RWPE1 (cell line): ENCODE data around the gene CDKAL1.

ENCODE experiments used
- CTCF ChIA-PET: fragments of 350-600 bp; sonication (Branson Sonifier 250); formaldehyde crosslinking; extraction: SDS; loops from one replicate; lab custom pipeline; 2021; lab: Yijun Ruan, JAX
- POLR2A ChIA-PET: fragments of 400-600 bp; formaldehyde crosslinking; extraction: SDS; loops from one replicate; lab custom pipeline; 2020; ENCODE audit warnings: antibody characterized with exemption; ENCODE audit not compliant: low non-redundant PET; lab: Yijun Ruan, JAX
- DNase-seq: peaks from one replicate; pipeline ENCODE4 v3.0.0; 2012; ENCODE audit warnings: low spot score
- H3K27ac ChIP-seq: fragments of 450-650 bp; 2 replicates; pipeline ENCODE4 v1.5.1; 2017
- CTCF ChIP-seq: fragments of 450-650 bp; conservative IDR thresholded peaks from 2 replicates; pipeline ENCODE4 v1.5.1; 2017; ENCODE audit warnings: low read depth, mild to moderate bottlenecking

Gene CDKAL1

GRCh38 chr6:21151530-21151929 is 617.3 kb downstream of the CDKAL1 start:
- no peak for DNase-seq
- ChIA-PET POLR2A (no interaction called here), CTCF (no interaction called here)
- H3K27ac ChIP-seq, result no peak overlapping the region
- no peak for TF ChIP-seq CTCF

GRCh38 chr6:21157186-21157929 is 623.1 kb downstream of the CDKAL1 start:
- no peak for DNase-seq
- POLR2A ChIA-PET, result no interaction called here
- no peak for TF ChIP-seq CTCF
- H3K27ac ChIP-seq, result no peak overlapping the region
- CTCF ChIA-PET, result interaction anchor here (0.6 kb wide), 1 partner anchor 953 kb away, joined by 8 read pairs; no protein-coding TSS in a partner anchor

GRCh38 chr6:21158149-21158548 is 623.9 kb downstream of the CDKAL1 start:
- H3K27ac ChIP-seq, result no peak overlapping the region
- ChIA-PET POLR2A (no interaction called here), CTCF (no interaction called here)
- no peak for DNase-seq
- no peak for TF ChIP-seq CTCF

- H3K27ac ChIP-seq, result no peak overlapping the region
- ChIA-PET CTCF (no interaction called here), POLR2A (no interaction called here)
- no peak for DNase-seq
- no peak for TF ChIP-seq CTCF
Measured at GRCh38 chr6:21158873-21159272, 624.6 kb downstream of the CDKAL1 start.

- ChIA-PET POLR2A (no interaction called here), CTCF (no interaction called here)
- H3K27ac ChIP-seq, result no peak overlapping the region
- no peak for TF ChIP-seq CTCF
- no peak for DNase-seq
Measured at GRCh38 chr6:21159465-21159864, 625.2 kb downstream of the CDKAL1 start.

GRCh38 chr6:21161707-21162106 is 627.5 kb downstream of the CDKAL1 start:
- TF ChIP-seq CTCF, result no peak
- POLR2A ChIA-PET, result no interaction called here
- CTCF ChIA-PET, result interaction anchor here (0.8 kb wide), 1 partner anchor 584 kb away, joined by 3 read pairs; no protein-coding TSS in a partner anchor
- no peak overlapping the region for H3K27ac ChIP-seq
- DNase-seq, result no peak
